ENCODE data around the gene ANKRD30A.

- TF ChIP-seq CTCF (IDR thresholded peaks at IDR 0.05) (no peak), POLR2A (IDR thresholded peaks at IDR 0.05) (no peak)
Observed at GRCh38 chr10:37206132-37206531, 80.7 kb downstream of the ANKRD30A start.

Measured in uterus (tissue), 2 donors.